Esophagus squamous epithelium (tissue), 5 donors: ENCODE data around the gene AGO3. TPM values are rescaled to one million over a fixed set of nuclear protein-coding genes. Genes with fewer than 3 reads are reported as not detected.

ENCODE experiments used
- DNase-seq: peaks from one replicate; lab custom pipeline; 2025; lab: John Stamatoyannopoulos, UW
- H3K27ac ChIP-seq, 4 donors: fragments of 200-600 bp; sonication (generic); one replicate each; pipeline ENCODE4 v1.5.1; 2016 to 2019; ENCODE audit warnings: mild to moderate bottlenecking in 1 of 4
- H3K27me3 ChIP-seq, 4 donors: fragments of 200-600 bp; sonication (generic); 1 replicate in 3 of 4; 2 replicates in 1 of 4; pipeline versions ENCODE4 v1.5.1 to v1.6.0; 2017 to 2021; ENCODE audit warnings: antibody characterized with exemption in 1 of 4
- H3K36me3 ChIP-seq, 3 donors: fragments of 200-600 bp; sonication (generic); one replicate each; pipeline ENCODE4 v1.5.1; 2016 to 2019
- H3K4me1 ChIP-seq, 3 donors: fragments of 200-600 bp; sonication (generic); one replicate each; pipeline ENCODE4 v1.5.1; 2017 to 2019
- H3K4me3 ChIP-seq, 4 donors: fragments of 200-600 bp; sonication (generic); 1 replicate in 3 of 4; 2 replicates in 1 of 4; pipeline ENCODE4 v1.5.1; 2016 to 2019; ENCODE audit warnings: mild to moderate bottlenecking in 2 of 4, moderate library complexity in 1 of 4
- H3K9me3 ChIP-seq, 3 donors: fragments of 200-600 bp; sonication (generic); one replicate each; pipeline ENCODE4 v1.5.1; 2016 to 2019
- CTCF ChIP-seq, 6 experiments: fragments of 450-650 bp in 4 of 6; fragments of 200-600 bp in 2 of 6; sonication (generic) in 2 of 6; IDR thresholded peaks; one replicate each; pipeline ENCODE4 v1.5.1; 2016 to 2019; ENCODE audit warnings: antibody characterized with exemption in 6 of 6, mild to moderate bottlenecking in 4 of 6, moderate library complexity in 4 of 6
- POLR2A ChIP-seq, 4 donors: fragments of 450-650 bp; IDR thresholded peaks; one replicate each; pipeline ENCODE4 v1.6.1; 2017; ENCODE audit warnings: antibody characterized with exemption in 4 of 4, mild to moderate bottlenecking in 4 of 4, moderate library complexity in 3 of 4
- WGBS, 2 donors: methylation state at CpG; one replicate each; pipeline ENCODE4 v1.1.5; 2018; 5-methylcytosine and 5-hydroxymethylcytosine counted together
- intact Hi-C: fragments of 100-400 bp; cut with DNase I; formaldehyde crosslinking; loops from one replicate; pipeline ENCODE4 v1.15.0; 2022
- total RNA-seq, 4 donors: library from RNA; depleted of rRNA; stranded (reverse); fragments of >200 nt; gene quantifications; one replicate each; pipeline ENCODE4 v1.1.0, GENCODE V29; 2016
- donor health status: DM: yes; HTN: yes; CAD: no.

AGO3 gene
- total RNA-seq, 4 donors from 2014 or later: 8.1 to 17.0 (median 12.0) TPM

- Histone ChIP-seq H3K9me3 (no peaks in the 10 kb centered on the region), H3K4me1 (no peaks in the 10 kb centered on the region), H3K4me3 (no peak overlapping the region), H3K27ac (no peak overlapping the region), H3K27me3 (no peaks in the 10 kb centered on the region), H3K36me3 (peaks cover 0 to 50% (median 0%) of the 10 kb centered on the region in 3 donors)
- TF ChIP-seq CTCF (IDR thresholded peaks at IDR 0.05) (no peak), POLR2A (IDR thresholded peaks at IDR 0.05) (no peak)
- DNase-seq: no peak
- intact Hi-C loops: no loop called here
Observed at GRCh38 chr1:35980090-35980489, 49.2 kb downstream of the AGO3 start.

GRCh38 chr1:35988237-35988636 is 57.3 kb downstream of the AGO3 start:
- TF ChIP-seq POLR2A (IDR thresholded peaks at IDR 0.05): no peak
- no peak for TF ChIP-seq CTCF (IDR thresholded peaks at IDR 0.05)
- H3K4me1 ChIP-seq: no peaks in the 10 kb centered on the region
- intact Hi-C loops: no loop called here
- no peak overlapping the region for H3K27ac ChIP-seq
- H3K27me3 ChIP-seq: no peaks in the 10 kb centered on the region
- 63 to 97% methylated on average over 1 of the region's 1 CpG for WGBS, 2 donors
- H3K4me3 ChIP-seq: no peak overlapping the region
- H3K36me3 ChIP-seq: peaks cover 0 to 46% (median 0%) of the 10 kb centered on the region in 3 donors
- H3K9me3 ChIP-seq: no peaks in the 10 kb centered on the region
- no peak for DNase-seq

- Histone ChIP-seq H3K4me1 (peaks cover 0 to 9% (median 0%) of the 10 kb centered on the region in 3 donors), H3K4me3 (no peak overlapping the region)
Observed at GRCh38 chr1:36006941-36007500, 76.1 kb downstream of the AGO3 start.

GRCh38 chr1:36007741-36008140 is 76.8 kb downstream of the AGO3 start:
- Histone ChIP-seq H3K27me3 (no peaks in the 10 kb centered on the region), H3K4me1 (peaks cover 0 to 9% (median 0%) of the 10 kb centered on the region in 3 donors), H3K27ac (no peak overlapping the region), H3K36me3 (peaks cover 0 to 43% (median 0%) of the 10 kb centered on the region in 3 donors), H3K9me3 (no peaks in the 10 kb centered on the region), H3K4me3 (no peak overlapping the region)
- DNase-seq: no peak
- 65 to 79% methylated on average over 2 of the region's 2 CpGs for WGBS, 2 donors
- TF ChIP-seq POLR2A (IDR thresholded peaks at IDR 0.05) (no peak), CTCF (IDR thresholded peaks at IDR 0.05) (no peak)
- intact Hi-C loops: no loop called here

More at GRCh38 chr1:36006941-36007500, 76.1 kb downstream of the AGO3 start:
- no peak for DNase-seq
- Histone ChIP-seq H3K27me3 (no peaks in the 10 kb centered on the region), H3K27ac (no peak overlapping the region), H3K9me3 (no peaks in the 10 kb centered on the region), H3K36me3 (peaks cover 0 to 39% (median 0%) of the 10 kb centered on the region in 3 donors)
- TF ChIP-seq CTCF (IDR thresholded peaks at IDR 0.05) (no peak), POLR2A (IDR thresholded peaks at IDR 0.05) (no peak)
- WGBS, 2 donors: 93 to 98% methylated on average over 3 of the region's 3 CpGs
- intact Hi-C loops: no loop called here

GRCh38 chr1:36008546-36009197 is 77.8 kb downstream of the AGO3 start:
- intact Hi-C loops: no loop called here
- Histone ChIP-seq H3K9me3 (no peaks in the 10 kb centered on the region), H3K27ac (peak overlapping the region in 1 of 4 donors; percentile 55), H3K4me1 (peaks cover 0 to 9% (median 0%) of the 10 kb centered on the region in 3 donors), H3K27me3 (no peaks in the 10 kb centered on the region), H3K36me3 (peaks cover 0 to 52% (median 0%) of the 10 kb centered on the region in 3 donors), H3K4me3 (no peak overlapping the region)
- DNase-seq: no peak
- 49 to 57% methylated on average over 9 of the region's 9 CpGs for WGBS, 2 donors
- TF ChIP-seq POLR2A (IDR thresholded peaks at IDR 0.05) (no peak), CTCF (IDR thresholded peaks at IDR 0.05) (peak in 2 of 6 experiments; percentile 5 to 35)
